HepG2 (cell line): ENCODE data around the gene CYB5B. TPM values are rescaled to one million over a fixed set of nuclear protein-coding genes. Genes with fewer than 3 reads are reported as not detected.

Experiments used
- ATAC-seq: fragments of 200-7000 bp; cut with Tn5 transposase; 3 replicates; pipeline ENCODE4 v1.9.1; 2020; ENCODE audit warnings: mild to moderate bottlenecking, moderate library complexity
- BruUV-seq: library from RNA; stranded (reverse); fragments of 400-500 nt; replicated peaks from 2 replicates; lab custom pipeline; 2021; lab: Mats Ljungman, UMichigan
- CTCF ChIA-PET: fragments of 300-600 bp; formaldehyde crosslinking; extraction: SDS; loops from one replicate; lab custom pipeline; 2021; ENCODE audit warnings: low total read pairs, inconsistent platforms, low intra/inter-chr PET ratio; lab: Yijun Ruan, JAX
- POLR2A ChIA-PET: fragments of 350-600 bp; sonication (Branson Sonifier 250); formaldehyde crosslinking; loops from one replicate; lab custom pipeline; 2020; ENCODE audit warnings: antibody characterized with exemption, inconsistent platforms; lab: Yijun Ruan, JAX
- DNase-seq: peaks from one replicate; pipeline ENCODE4 v3.0.0-alpha.2; 2015; ENCODE audit warnings: low spot score
- FAIRE-seq: peaks from 3 replicates; lab custom pipeline; 2011; peaks lifted over from hg19 to GRCh38; lab: Jason Lieb, UNC
- H2AFZ ChIP-seq: one replicate; pipeline ENCODE4 v1.6.1; 2011; ENCODE audit warnings: low read length, inconsistent platforms
- H3K27ac ChIP-seq: fragments of 300-600 bp; 3 replicates; pipeline ENCODE4 v1.8.0; 2011; ENCODE audit warnings: mixed run types, mild to moderate bottlenecking, mixed read lengths, low read length, inconsistent platforms; ENCODE audit not compliant: insufficient read depth; ENCODE audit errors: extremely low read length
- H3K27me3 ChIP-seq, 2 experiments: fragments of 200-600 bp in 1 of 2; 2 replicates in 1 of 2; 3 replicates in 1 of 2; pipeline versions ENCODE4 v1.6.0 to v1.8.0; 2011; ENCODE audit warnings: low read length in 2 of 2, mild to moderate bottlenecking in 2 of 2, moderate library complexity in 2 of 2, inconsistent platforms in 1 of 2; ENCODE audit not compliant: insufficient read depth in 2 of 2, control insufficient read depth in 1 of 2
- H3K36me3 ChIP-seq, 2 experiments: fragments of 200-600 bp in 1 of 2; replicated peaks in 1 of 2; 2 replicates in 1 of 2; 3 replicates in 1 of 2; pipeline versions ENCODE4 v1.5.1 to v1.8.0; 2011; ENCODE audit warnings: low read length in 2 of 2, inconsistent platforms in 1 of 2; ENCODE audit not compliant: insufficient read depth in 2 of 2, control insufficient read depth in 1 of 2
- H3K4me1 ChIP-seq: 2 replicates; pipeline ENCODE4 v1.5.1; 2012; ENCODE audit warnings: low read length, inconsistent platforms; ENCODE audit not compliant: insufficient read depth
- H3K4me2 ChIP-seq: 2 replicates; pipeline ENCODE4 v1.6.0; 2011; ENCODE audit warnings: low read depth, low read length, inconsistent platforms
- H3K4me3 ChIP-seq, 3 experiments: fragments of 200-600 bp in 1 of 3; sonication (generic), shearing (Covaris generic) in 1 of 3; replicated peaks in 1 of 3; 2 replicates each; pipeline ENCODE4 v1.5.1; 2011 to 2016; ENCODE audit warnings: low read length in 3 of 3, inconsistent platforms in 2 of 3, low read depth in 2 of 3, mild to moderate bottlenecking in 2 of 3, control low read depth in 1 of 3, mixed read lengths in 1 of 3; ENCODE audit not compliant: insufficient read depth in 1 of 3
- H3K79me2 ChIP-seq: one replicate; pipeline ENCODE4 v1.6.1; 2011; ENCODE audit warnings: low read length, inconsistent platforms; ENCODE audit not compliant: insufficient read depth
- H3K9ac ChIP-seq: 2 replicates; pipeline ENCODE4 v1.6.0; 2011; ENCODE audit warnings: mild to moderate bottlenecking, low read depth, low read length, inconsistent platforms; ENCODE audit not compliant: insufficient read depth
- H3K9me3 ChIP-seq: 2 replicates; pipeline ENCODE4 v1.5.1; 2012; ENCODE audit warnings: mild to moderate bottlenecking, low read length
- H4K20me1 ChIP-seq: 2 replicates; pipeline ENCODE4 v1.6.0; 2011; ENCODE audit warnings: inconsistent platforms, mild to moderate bottlenecking, low read length, moderate library complexity; ENCODE audit not compliant: insufficient read depth
- CHD4 ChIP-seq: fragments of 200-600 bp; sonication (generic); IDR thresholded peaks from 2 replicates; pipeline ENCODE4 v1.7.0; 2017; ENCODE audit warnings: mild to moderate bottlenecking, low read length, borderline replicate concordance
- E2F5 ChIP-seq: sonication (generic); formaldehyde crosslinking; conservative IDR thresholded peaks from 2 replicates; pipeline ENCODE4 v1.4.0; 2020; ENCODE audit warnings: missing genetic modification reagents
- ELF1 ChIP-seq: sonication (generic); formaldehyde crosslinking; IDR thresholded peaks from 2 replicates; pipeline ENCODE4 v1.4.0; 2020; ENCODE audit warnings: missing genetic modification reagents
- GPN1 ChIP-seq: sonication (generic); formaldehyde crosslinking; IDR thresholded peaks from 2 replicates; pipeline ENCODE4 v1.5.1; 2020; ENCODE audit warnings: missing genetic modification reagents, borderline replicate concordance
- HDAC6 ChIP-seq: fragments of 200-600 bp; sonication (generic); IDR thresholded peaks from 2 replicates; pipeline ENCODE4 v1.7.0; 2017; ENCODE audit warnings: mild to moderate bottlenecking, antibody characterized with exemption, low read length, low read depth
- HES4 ChIP-seq: sonication (generic); formaldehyde crosslinking; IDR thresholded peaks from 2 replicates; pipeline ENCODE4 v1.9.0; 2021; ENCODE audit warnings: mild to moderate bottlenecking, missing genetic modification reagents, borderline replicate concordance
- HHEX ChIP-seq: IDR thresholded peaks from 2 replicates; pipeline ENCODE4 v1.6.1; 2016; ENCODE audit warnings: control low read depth
- IRF2 ChIP-seq: IDR thresholded peaks from 2 replicates; pipeline ENCODE4 v1.6.1; 2018; ENCODE audit warnings: missing genetic modification reagents, missing compliant biosample characterization
- KDM3A ChIP-seq: IDR thresholded peaks from 2 replicates; pipeline ENCODE4 v1.6.1; 2018; ENCODE audit warnings: low read depth, missing compliant biosample characterization
- RAD21 ChIP-seq: fragments of 450-650 bp; formaldehyde crosslinking; IDR thresholded peaks from 2 replicates; pipeline ENCODE4 v1.5.0; 2020; ENCODE audit warnings: mild to moderate bottlenecking
- SMC3 ChIP-seq: IDR thresholded peaks from 2 replicates; pipeline ENCODE4 v1.6.1; 2011; ENCODE audit warnings: low read length, improper control_type of control experiment
- STAG1 ChIP-seq: sonication (generic); formaldehyde crosslinking; IDR thresholded peaks from 2 replicates; pipeline ENCODE4 v1.4.0; 2020; ENCODE audit warnings: missing genetic modification reagents
- ZFP37 ChIP-seq: sonication (generic); formaldehyde crosslinking; IDR thresholded peaks from 2 replicates; pipeline ENCODE4 v1.4.0; 2020; ENCODE audit warnings: missing genetic modification reagents, borderline replicate concordance
- ZMYM3 ChIP-seq: sonication (generic); formaldehyde crosslinking; IDR thresholded peaks from 2 replicates; pipeline ENCODE4 v1.5.1; 2020; ENCODE audit warnings: mild to moderate bottlenecking, missing genetic modification reagents
- WGBS: methylation state at CpG from one replicate; pipeline ENCODE4 v1.1.6; 2017; ENCODE audit warnings: low lambda C conversion rate; 5-methylcytosine and 5-hydroxymethylcytosine counted together
- in situ Hi-C: cut with HindIII; loops from 2 replicates; pipeline ENCODE4 v1.10.0; 2017; ENCODE audit warnings: low pct_unique_long_range_greater_than_20kb; ENCODE audit not compliant: extremely low pct_ligation_motif_present
- intact Hi-C: fragments of 100-400 bp; cut with micrococcal nuclease; formaldehyde crosslinking; loops from one replicate; pipeline ENCODE4 v1.10.0; 2022; ENCODE audit not compliant: unreplicated experiment
- polyA plus RNA-seq, 8 experiments: library from polyadenylated mRNA; depleted of rRNA in 3 of 8; stranded (reverse) in 7 of 8; unstranded in 1 of 8; fragments of >200 nt; fragmentation: Illumina TruSeq in 4 of 8; extraction: Trizol in 4 of 8; gene quantifications; 2 replicates each; pipeline versions ENCODE4 v1.2.1 to v1.2.3, GENCODE V29; 2011 to 2016; ENCODE audit warnings: low read depth in 4 of 8, missing spikeins in 1 of 8, mixed read lengths in 1 of 8; ENCODE audit not compliant: insufficient read depth in 1 of 8
- total RNA-seq, 5 experiments: library from RNA; depleted of rRNA; stranded (reverse); fragments of >200 nt; fragmentation: Illumina TruSeq; extraction: Trizol; gene quantifications; 2 replicates each; pipeline ENCODE4 v1.2.3, GENCODE V29; 2016; ENCODE audit warnings: low read depth in 1 of 5
- TF ChIP-seq, protein P1 (sequence below): sonication (generic); formaldehyde crosslinking; IDR thresholded peaks from 2 replicates; pipeline ENCODE4 v1.5.0; 2020; ENCODE audit warnings: mild to moderate bottlenecking, missing genetic modification reagents, moderate library complexity

CYB5B gene
- total and polyA plus RNA-seq, 2 of the 13 experiments (the other 11 are each of a cell fraction or from before 2014, with no cell fraction given): 234 to 432 TPM

DNA sequence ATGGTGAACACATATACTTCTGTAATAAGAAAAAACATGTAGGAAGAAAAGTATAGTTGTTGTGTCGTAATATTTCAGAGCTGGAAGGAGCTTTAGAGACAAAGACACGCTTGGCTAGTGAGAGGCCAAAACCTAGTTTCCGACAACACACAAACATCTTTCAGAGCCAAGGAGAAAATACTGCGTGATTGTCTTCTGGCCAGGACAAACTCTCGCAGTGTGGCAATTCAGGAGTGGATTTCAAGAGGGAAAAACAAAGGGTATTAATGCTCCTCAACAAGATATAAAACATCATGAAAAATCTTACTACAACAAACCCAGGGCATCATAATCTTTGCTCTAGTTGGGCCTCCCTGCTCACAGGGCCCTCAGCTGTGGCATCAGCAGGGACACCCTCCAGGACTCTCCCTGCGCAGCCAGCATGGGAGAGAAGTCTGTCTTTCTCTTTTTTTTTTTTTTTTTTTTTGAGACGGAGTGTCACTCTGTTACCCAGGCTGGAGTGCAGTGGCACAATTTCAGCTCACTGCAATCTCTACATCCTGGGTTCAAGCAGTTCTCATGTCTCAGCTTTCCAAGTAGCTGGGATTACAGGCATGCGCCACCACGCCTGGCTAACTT lies 66.4 kb downstream of the CYB5B start:
- Histone ChIP-seq H3K4me2 (no peak overlapping the region), H3K4me1 (peaks cover 39% of the 10 kb centered on the region), H3K36me3 (no peaks in the 10 kb centered on the region), H3K9ac (no peak overlapping the region), H3K27me3 (no peaks in the 10 kb centered on the region), H4K20me1 (no peaks in the 10 kb centered on the region), H3K4me3 (no peak overlapping the region), H3K79me2 (no peaks in the 10 kb centered on the region), H3K9me3 (no peaks in the 10 kb centered on the region), H2AFZ (peak overlapping the region; percentile 46), H3K27ac (no peak overlapping the region)
- in situ Hi-C loops: no loop called here
- CTCF ChIA-PET: no interaction called here
- DNase-seq (no peak), FAIRE-seq (no peak), ATAC-seq (no peak)
- intact Hi-C loops: no loop called here
- POLR2A ChIA-PET: interaction anchor here (0.7 kb wide), 1 partner anchor 33 kb away, joined by 3 read pairs; no protein-coding TSS in a partner anchor
- TF ChIP-seq KDM3A (CRISPR knock-in tag): no peak
- 91% methylated on average over 9 of the region's 9 CpGs for WGBS
- no TSS peak for BruUV-seq

GRCh38 chr16:69494991-69495392 lies 70.6 kb downstream of the CYB5B start:
- H3K4me2 ChIP-seq: no peak overlapping the region
- in situ Hi-C loops (no loop called here), intact Hi-C loops (no loop called here)
- BruUV-seq: no TSS peak
- no peak overlapping the region for H2AFZ ChIP-seq
- ChIA-PET POLR2A (no interaction called here), CTCF (no interaction called here)
- H3K27ac ChIP-seq: no peak overlapping the region
- DNase-seq (peak; percentile 39), ATAC-seq (peak; percentile 42), FAIRE-seq (peak; percentile 37)
- no peaks in the 10 kb centered on the region for H3K79me2 ChIP-seq
- no peaks in the 10 kb centered on the region for H3K27me3 ChIP-seq
- WGBS: 46% methylated on average over 4 of the region's 4 CpGs
- H3K4me3 ChIP-seq: no peak overlapping the region
- H4K20me1 ChIP-seq: no peaks in the 10 kb centered on the region
- H3K9me3 ChIP-seq: no peaks in the 10 kb centered on the region
- H3K36me3 ChIP-seq: no peaks in the 10 kb centered on the region
- no peak overlapping the region for H3K9ac ChIP-seq
- H3K4me1 ChIP-seq: peaks cover 67% of the 10 kb centered on the region
- TF ChIP-seq ZFP37 (CRISPR knock-in tag): no peak
- no peak for TF ChIP-seq IRF2 (CRISPR knock-in tag)
- no peak for TF ChIP-seq GPN1
- TF ChIP-seq SMC3: peak; percentile 52
- 0 out of 2 replicates have a peak, but pooled peaks have one; percentile 46 for TF ChIP-seq CHD4
- no peak for TF ChIP-seq HHEX
- TF ChIP-seq STAG1 (CRISPR knock-in tag): peak; percentile 48
- no peak for TF ChIP-seq E2F5
- peak; percentile 54 for TF ChIP-seq RAD21 (CRISPR knock-in tag)
- TF ChIP-seq, protein P1, sequence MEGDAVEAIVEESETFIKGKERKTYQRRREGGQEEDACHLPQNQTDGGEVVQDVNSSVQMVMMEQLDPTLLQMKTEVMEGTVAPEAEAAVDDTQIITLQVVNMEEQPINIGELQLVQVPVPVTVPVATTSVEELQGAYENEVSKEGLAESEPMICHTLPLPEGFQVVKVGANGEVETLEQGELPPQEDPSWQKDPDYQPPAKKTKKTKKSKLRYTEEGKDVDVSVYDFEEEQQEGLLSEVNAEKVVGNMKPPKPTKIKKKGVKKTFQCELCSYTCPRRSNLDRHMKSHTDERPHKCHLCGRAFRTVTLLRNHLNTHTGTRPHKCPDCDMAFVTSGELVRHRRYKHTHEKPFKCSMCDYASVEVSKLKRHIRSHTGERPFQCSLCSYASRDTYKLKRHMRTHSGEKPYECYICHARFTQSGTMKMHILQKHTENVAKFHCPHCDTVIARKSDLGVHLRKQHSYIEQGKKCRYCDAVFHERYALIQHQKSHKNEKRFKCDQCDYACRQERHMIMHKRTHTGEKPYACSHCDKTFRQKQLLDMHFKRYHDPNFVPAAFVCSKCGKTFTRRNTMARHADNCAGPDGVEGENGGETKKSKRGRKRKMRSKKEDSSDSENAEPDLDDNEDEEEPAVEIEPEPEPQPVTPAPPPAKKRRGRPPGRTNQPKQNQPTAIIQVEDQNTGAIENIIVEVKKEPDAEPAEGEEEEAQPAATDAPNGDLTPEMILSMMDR (CRISPR knock-in tag): peak; percentile 53
- no peak for TF ChIP-seq ELF1
- no peak for TF ChIP-seq HES4 (CRISPR knock-in tag)
- TF ChIP-seq HDAC6: no peak
- peak; percentile 72; the same call in 1 of the 2 replicates for TF ChIP-seq ZMYM3 (CRISPR knock-in tag)
